SK-N-SH (cell line): Measurements from ENCODE around the gene CCDC138. TPM values are rescaled to one million over a fixed set of nuclear protein-coding genes. Genes with fewer than 3 reads are reported as not detected.

Experiments used
- CTCF ChIA-PET: fragments of 300-600, 350-600 bp; formaldehyde crosslinking; extraction: SDS; loops from one replicate; lab custom pipeline; 2021; lab: Yijun Ruan, JAX
- POLR2A ChIA-PET: fragments of 350-600 bp; sonication (Branson Sonifier 250); formaldehyde crosslinking; extraction: SDS; loops from one replicate; lab custom pipeline; 2020; ENCODE audit warnings: antibody characterized with exemption, inconsistent platforms; lab: Yijun Ruan, JAX
- DNase-seq: peaks from one replicate; pipeline ENCODE4 v3.0.0; 2012
- H2AFZ ChIP-seq: fragments of 200-600 bp; sonication (generic); 2 replicates; pipeline ENCODE4 v1.8.1; 2016; ENCODE audit warnings: antibody characterized with exemption, mild to moderate bottlenecking, low read depth
- H3F3A ChIP-seq: fragments of 200-600 bp; sonication (generic); replicated peaks from 2 replicates; pipeline ENCODE3; 2016; ENCODE audit warnings: antibody characterized with exemption, mild to moderate bottlenecking; ENCODE audit not compliant: insufficient read depth
- H3K27ac ChIP-seq, 2 experiments: fragments of 200-500 bp in 1 of 2; fragments of 200-600 bp in 1 of 2; sonication (Bioruptor generic) in 1 of 2; sonication (generic), shearing (Covaris generic) in 1 of 2; 2 replicates each; pipeline versions ENCODE4 v1.5.1 to v1.6.1; 2014 to 2016; ENCODE audit warnings: low read depth in 2 of 2, inconsistent platforms in 1 of 2, low read length in 1 of 2, mild to moderate bottlenecking in 1 of 2, mixed read lengths in 1 of 2
- H3K27me3 ChIP-seq: fragments of 200-600 bp; sonication (generic), shearing (Covaris generic); 2 replicates; pipeline ENCODE4 v1.6.1; 2016; ENCODE audit warnings: mixed run types; ENCODE audit not compliant: insufficient read depth
- H3K36me3 ChIP-seq, 2 experiments: fragments of 200-500 bp in 1 of 2; fragments of 200-600 bp in 1 of 2; sonication (Bioruptor generic) in 1 of 2; sonication (generic) in 1 of 2; replicated peaks in 1 of 2; 2 replicates each; pipeline versions ENCODE3 to v1.5.1; 2014 to 2016; ENCODE audit warnings: low read length in 1 of 2, mild to moderate bottlenecking in 1 of 2; ENCODE audit not compliant: insufficient read depth in 2 of 2, control insufficient read depth in 1 of 2
- H3K4me1 ChIP-seq, 2 experiments: fragments of 200-500 bp in 1 of 2; fragments of 200-600 bp in 1 of 2; sonication (Bioruptor generic) in 1 of 2; sonication (generic), shearing (Covaris generic) in 1 of 2; 2 replicates each; pipeline versions ENCODE4 v1.5.1 to v1.6.1; 2014 to 2016; ENCODE audit warnings: low read depth in 1 of 2, low read length in 1 of 2, mixed run types in 1 of 2; ENCODE audit not compliant: insufficient read depth in 2 of 2, control insufficient read depth in 1 of 2
- H3K4me2 ChIP-seq: fragments of 200-600 bp; sonication (generic), shearing (Covaris generic); 2 replicates; pipeline ENCODE4 v1.6.1; 2017; ENCODE audit warnings: mixed run types
- H3K4me3 ChIP-seq, 2 experiments: fragments of 200-500 bp in 1 of 2; fragments of 200-600 bp in 1 of 2; sonication (Bioruptor generic) in 1 of 2; sonication (generic), shearing (Covaris generic) in 1 of 2; 2 replicates each; pipeline versions ENCODE4 v1.5.1 to v1.8.1; 2014 to 2016; ENCODE audit warnings: low read depth in 2 of 2, inconsistent platforms in 1 of 2, low read length in 1 of 2, mild to moderate bottlenecking in 1 of 2, mixed read lengths in 1 of 2, moderate library complexity in 1 of 2
- H3K79me2 ChIP-seq: fragments of 200-600 bp; sonication (generic); 2 replicates; pipeline ENCODE4 v1.8.1; 2017; ENCODE audit warnings: mild to moderate bottlenecking; ENCODE audit not compliant: insufficient read depth
- H3K9ac ChIP-seq: fragments of 200-600 bp; sonication (generic); 2 replicates; pipeline ENCODE4 v1.6.1; 2017; ENCODE audit warnings: mixed run types
- H3K9me2 ChIP-seq: fragments of 200-600 bp; sonication (generic); 2 replicates; pipeline ENCODE4 v1.6.1; 2017; ENCODE audit warnings: mixed run types
- H3K9me3 ChIP-seq: fragments of 200-600 bp; sonication (generic); 2 replicates; pipeline ENCODE4 v1.6.1; 2017; ENCODE audit warnings: mixed run types, mild to moderate bottlenecking, moderate library complexity
- H4K20me1 ChIP-seq: fragments of 200-600 bp; sonication (generic); 2 replicates; pipeline ENCODE4 v1.6.1; 2017; ENCODE audit warnings: mild to moderate bottlenecking, mixed run types; ENCODE audit not compliant: insufficient read depth
- CHD2 ChIP-seq: fragments of 150-350 bp; IDR thresholded peaks from 2 replicates; pipeline ENCODE4 v1.6.1; 2018; ENCODE audit warnings: low read length; ENCODE audit not compliant: partially characterized antibody
- CTCF ChIP-seq: fragments of 200-600 bp; sonication (generic); IDR thresholded peaks from 2 replicates; pipeline ENCODE4 v1.6.1; 2017; ENCODE audit warnings: antibody characterized with exemption, mild to moderate bottlenecking, moderate library complexity
- ELF1 ChIP-seq: IDR thresholded peaks from 2 replicates; pipeline ENCODE4 v1.4.0; 2012
- EP300 ChIP-seq, 2 experiments: IDR thresholded peaks; 2 replicates each; pipeline versions ENCODE4 v1.4.0 to v1.6.1; 2012; ENCODE audit warnings: borderline replicate concordance in 1 of 2, low read depth in 1 of 2, low read length in 1 of 2
- EZH2phosphoT487 ChIP-seq: fragments of 200-600 bp; sonication (generic); IDR thresholded peaks from 2 replicates; pipeline ENCODE4 v1.6.1; 2017; ENCODE audit warnings: low read depth, mixed run types, mild to moderate bottlenecking, antibody characterized with exemption, moderate library complexity, borderline replicate concordance
- FOSL2 ChIP-seq: IDR thresholded peaks from 2 replicates; pipeline ENCODE4 v1.4.0; 2012; ENCODE audit warnings: low read depth, mild to moderate bottlenecking, moderate library complexity, borderline replicate concordance
- FOXJ3 ChIP-seq: sonication (generic); formaldehyde crosslinking; IDR thresholded peaks from 2 replicates; pipeline ENCODE4 v1.5.1; 2020; ENCODE audit warnings: mild to moderate bottlenecking, missing genetic modification reagents
- GABPA ChIP-seq: IDR thresholded peaks from 2 replicates; pipeline ENCODE4 v1.4.0; 2012; ENCODE audit warnings: low read depth, mild to moderate bottlenecking
- GATA2 ChIP-seq: sonication (generic); formaldehyde crosslinking; IDR thresholded peaks from 2 replicates; pipeline ENCODE4 v1.5.0; 2020; ENCODE audit warnings: mild to moderate bottlenecking, missing genetic modification reagents
- IRF3 ChIP-seq: fragments of 150-350 bp; IDR thresholded peaks from 2 replicates; pipeline ENCODE4 v1.6.1; 2016; ENCODE audit warnings: mild to moderate bottlenecking, low read depth, low read length
- MXI1 ChIP-seq: IDR thresholded peaks from 2 replicates; pipeline ENCODE4 v1.6.1; 2012; ENCODE audit warnings: mild to moderate bottlenecking, low read depth, low read length, improper control_type of control experiment
- RAD21 ChIP-seq: IDR thresholded peaks from 2 replicates; pipeline ENCODE4 v1.6.1; 2012; ENCODE audit warnings: mild to moderate bottlenecking, low read length
- RCOR1 ChIP-seq: fragments of 150-350 bp; IDR thresholded peaks from 2 replicates; pipeline ENCODE4 v1.6.1; 2017; ENCODE audit warnings: antibody characterized with exemption, low read length
- TAF1 ChIP-seq: IDR thresholded peaks from 2 replicates; pipeline ENCODE4 v1.6.1; 2012; ENCODE audit warnings: low read depth, mild to moderate bottlenecking, low read length, moderate library complexity, borderline replicate concordance
- TCF12 ChIP-seq: IDR thresholded peaks from 2 replicates; pipeline ENCODE4 v1.4.0; 2012
- USF2 ChIP-seq: fragments of 150-350 bp; IDR thresholded peaks from 2 replicates; pipeline ENCODE4 v1.6.1; 2017; ENCODE audit warnings: antibody characterized with exemption, low read length, low read depth, borderline replicate concordance
- YY1 ChIP-seq: IDR thresholded peaks from 2 replicates; pipeline ENCODE4 v1.4.0; 2012; ENCODE audit warnings: low read depth, mild to moderate bottlenecking
- WGBS: methylation state at CpG from one replicate; pipeline ENCODE4 v1.1.6; 2017; ENCODE audit warnings: low lambda C conversion rate; 5-methylcytosine and 5-hydroxymethylcytosine counted together
- polyA plus RNA-seq, 3 experiments: library from polyadenylated mRNA; depleted of rRNA; stranded (reverse); fragments of >200 nt; gene quantifications; 2 replicates each; pipeline ENCODE4 v1.2.3, GENCODE V29; 2012

Gene CCDC138
- polyA plus RNA-seq, 1 of the 3 experiments (the other 2 are of a cell fraction): 1.2 TPM

- no peak for TF ChIP-seq USF2
- no peak for TF ChIP-seq TAF1
- TF ChIP-seq YY1: no peak
- no peak for TF ChIP-seq GABPA
- no peak for TF ChIP-seq MXI1
- TF ChIP-seq ELF1: no peak
- TF ChIP-seq FOSL2: no peak
- no peak for TF ChIP-seq EZH2phosphoT487
- TF ChIP-seq CHD2: no peak
- TF ChIP-seq IRF3: no peak
These were observed 19.2 kb downstream of the CCDC138 start (continued) for GRCh38 chr2:108805782-108806181.

- H3K9me3 ChIP-seq: no peaks in the 10 kb centered on the region
- peaks cover 17 to 46% of the 10 kb centered on the region in 2 experiments for H3K36me3 ChIP-seq
- H3K27ac ChIP-seq: peak overlapping the region in 1 of 2 experiments; percentile 85; a peak in 2 of 4 replicates
- H3K9me2 ChIP-seq: no peaks in the 10 kb centered on the region
- POLR2A ChIA-PET: interaction anchor here (0.9 kb wide), 1 partner anchor 365 kb away, joined by 3 read pairs; no protein-coding TSS in a partner anchor
- no peaks in the 10 kb centered on the region for H3F3A ChIP-seq
- H2AFZ ChIP-seq: no peak overlapping the region
- CTCF ChIA-PET: interaction anchor here (1.0 kb wide), 1 partner anchor 28 kb away, joined by 3 read pairs; no protein-coding TSS in a partner anchor
- peaks cover 28% of the 10 kb centered on the region for H3K79me2 ChIP-seq
- DNase-seq: peak; percentile 73
- H4K20me1 ChIP-seq: no peaks in the 10 kb centered on the region
- peaks cover 0 to 14% of the 10 kb centered on the region in 2 experiments; a peak in 2 of 4 replicates for H3K4me1 ChIP-seq
- H3K4me2 ChIP-seq: no peak overlapping the region
- TF ChIP-seq TCF12 (no peak), CTCF (no peak), RCOR1 (peak; percentile 87), GATA2 (CRISPR knock-in tag) (peak; percentile 77), EP300 (IDR thresholded peaks at IDR 0.05; ENCODE audit: borderline replicate concordance in 1 of 2, low read depth in 1 of 2, low read length in 1 of 2) (peak in 1 of 2 experiments; percentile 78; a peak in 2 of 4 replicates), MXI1 (peak; percentile 91), CHD2 (peak; percentile 81), RAD21 (no peak; the same call in 1 of the 2 replicates), FOXJ3 (CRISPR knock-in tag) (peak; percentile 77)
- TF ChIP-seq, all 33 proteins: peak for 6
- Histone ChIP-seq H3K9ac (no peak overlapping the region), H3K4me3 (no peak overlapping the region), H3K27me3 (no peaks in the 10 kb centered on the region)
- 68% methylated on average over 6 of the region's 6 CpGs for WGBS
These were observed 20.0 kb downstream of the CCDC138 start for GRCh38 chr2:108806371-108807113.
